Umbilical cord (tissue), 2 donors: ENCODE measurements around the gene CTR9. TPM values are rescaled to one million over a fixed set of nuclear protein-coding genes. Genes with fewer than 3 reads are reported as not detected.

ENCODE experiments used
- DNase-seq: peaks from one replicate; pipeline ENCODE4 v3.0.0-alpha.2; 2015; ENCODE audit warnings: low spot score
- total RNA-seq: library from RNA; depleted of rRNA; stranded (reverse); fragments of >200 nt; gene quantifications from one replicate; pipeline ENCODE4 v1.2.3, GENCODE V29; 2014; ENCODE audit warnings: low replicate concordance; ENCODE audit not compliant: insufficient read depth

CTR9 gene
- total RNA-seq, 1 donor from 2014 or later, result 20.9 TPM

GRCh38 chr11:10742460-10743208 is 8.4 kb upstream of the CTR9 start:
- no peak for DNase-seq

- no peak for DNase-seq
Observed at GRCh38 chr11:10743354-10744000, 7.6 kb upstream of the CTR9 start.

- DNase-seq, result no peak
Observed at GRCh38 chr11:10744206-10744605, 6.8 kb upstream of the CTR9 start.

- DNase-seq, result no peak
Observed at GRCh38 chr11:10746871-10747270, 4.2 kb upstream of the CTR9 start.

GRCh38 chr11:10747733-10748132 is 3.3 kb upstream of the CTR9 start:
- no peak for DNase-seq

- no peak for DNase-seq
Observed at GRCh38 chr11:10749476-10749875, 1.6 kb upstream of the CTR9 start.

GRCh38 chr11:10751581-10751940 is 515 bp downstream of the CTR9 start:
- no peak for DNase-seq

GRCh38 chr11:10752061-10752460 is 1.0 kb downstream of the CTR9 start:
- DNase-seq, result no peak

GRCh38 chr11:10752486-10752885 is 1.4 kb downstream of the CTR9 start:
- no peak for DNase-seq

- DNase-seq, result no peak
Observed at GRCh38 chr11:10758957-10759356, 7.9 kb downstream of the CTR9 start.

GRCh38 chr11:10761085-10761698 is 10.1 kb downstream of the CTR9 start:
- no peak for DNase-seq

- no peak for DNase-seq
Observed at GRCh38 chr11:10762185-10762584, 11.1 kb downstream of the CTR9 start.

GRCh38 chr11:10762913-10763421 is 11.9 kb downstream of the CTR9 start:
- DNase-seq, result no peak

GRCh38 chr11:10763766-10764165 is 12.7 kb downstream of the CTR9 start:
- no peak for DNase-seq

GRCh38 chr11:10764412-10764811 is 13.4 kb downstream of the CTR9 start:
- DNase-seq, result no peak

- peak; percentile 44 for DNase-seq
Observed at GRCh38 chr11:10770626-10771254, 19.7 kb downstream of the CTR9 start.

- no peak for DNase-seq
Observed at GRCh38 chr11:10771457-10771856, 20.4 kb downstream of the CTR9 start.

- DNase-seq, result no peak
Observed at GRCh38 chr11:10774811-10775210, 23.8 kb downstream of the CTR9 start.

GRCh38 chr11:10777393-10777793 is 26.3 kb downstream of the CTR9 start:
- DNase-seq, result no peak

GRCh38 chr11:10777806-10778205 is 26.8 kb downstream of the CTR9 start:
- DNase-seq, result no peak

GRCh38 chr11:10778217-10778970 is 27.3 kb downstream of the CTR9 start:
- DNase-seq, result peak; percentile 82

GRCh38 chr11:10779086-10779485 is 28.0 kb downstream of the CTR9 start:
- no peak for DNase-seq
